ENCODE measurements around the gene PCP2. TPM values are rescaled to one million over a fixed set of nuclear protein-coding genes. Genes with fewer than 3 reads are reported as not detected.

The PCP2 gene
- total and polyA plus RNA-seq, 12 donors = 0.92 to 7.4 (median 2.0) TPM; not detected in 4

DNA sequence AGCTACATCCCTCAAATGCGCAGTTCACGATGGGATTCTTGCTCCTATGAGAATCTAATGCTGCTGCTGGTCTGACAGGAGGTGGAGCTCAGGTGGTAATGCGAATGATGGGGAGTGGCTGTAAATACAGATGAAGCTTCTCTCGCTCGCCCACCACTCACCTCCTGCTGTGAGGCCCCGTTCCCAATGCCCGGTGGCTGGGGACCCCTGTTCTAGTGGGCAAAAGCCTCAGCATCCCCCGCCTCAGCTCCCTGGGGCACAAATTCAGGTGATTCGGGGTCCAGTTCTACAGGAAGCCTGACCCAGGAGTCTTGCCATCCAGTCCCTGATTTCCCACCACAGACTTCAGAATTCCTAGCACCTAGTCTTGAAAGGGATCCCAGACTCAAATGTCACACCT lies 39.0 kb upstream of the PCP2 start:
- DNase-seq = no peak
- Histone ChIP-seq H3K9me3 (replicated peaks in 1 of 3) (no peaks in the 10 kb centered on the region), H3K36me3 (replicated peaks in 1 of 2) (no peaks in the 10 kb centered on the region), H3K4me3 (no peak overlapping the region), H3K27me3 (peaks cover 9% of the 10 kb centered on the region), H3K4me1 (replicated peaks in 1 of 2) (no peaks in the 10 kb centered on the region), H3K27ac (no peak overlapping the region)
- intact Hi-C loops (cut with DNase I) = loop anchor here in 1 of 2 donors (10.0 kb wide), 1 partner anchor 318 kb away; no protein-coding TSS in a partner anchor
- 32 to 67% (median 47%) methylated on average over 8 to 9 of the region's 9 CpGs for WGBS, 4 donors
- TF ChIP-seq POLR2A (IDR thresholded peaks at IDR 0.05) = no peak
- TF ChIP-seq, protein P1, sequence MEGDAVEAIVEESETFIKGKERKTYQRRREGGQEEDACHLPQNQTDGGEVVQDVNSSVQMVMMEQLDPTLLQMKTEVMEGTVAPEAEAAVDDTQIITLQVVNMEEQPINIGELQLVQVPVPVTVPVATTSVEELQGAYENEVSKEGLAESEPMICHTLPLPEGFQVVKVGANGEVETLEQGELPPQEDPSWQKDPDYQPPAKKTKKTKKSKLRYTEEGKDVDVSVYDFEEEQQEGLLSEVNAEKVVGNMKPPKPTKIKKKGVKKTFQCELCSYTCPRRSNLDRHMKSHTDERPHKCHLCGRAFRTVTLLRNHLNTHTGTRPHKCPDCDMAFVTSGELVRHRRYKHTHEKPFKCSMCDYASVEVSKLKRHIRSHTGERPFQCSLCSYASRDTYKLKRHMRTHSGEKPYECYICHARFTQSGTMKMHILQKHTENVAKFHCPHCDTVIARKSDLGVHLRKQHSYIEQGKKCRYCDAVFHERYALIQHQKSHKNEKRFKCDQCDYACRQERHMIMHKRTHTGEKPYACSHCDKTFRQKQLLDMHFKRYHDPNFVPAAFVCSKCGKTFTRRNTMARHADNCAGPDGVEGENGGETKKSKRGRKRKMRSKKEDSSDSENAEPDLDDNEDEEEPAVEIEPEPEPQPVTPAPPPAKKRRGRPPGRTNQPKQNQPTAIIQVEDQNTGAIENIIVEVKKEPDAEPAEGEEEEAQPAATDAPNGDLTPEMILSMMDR (IDR thresholded peaks at IDR 0.05) = no peak

DNA sequence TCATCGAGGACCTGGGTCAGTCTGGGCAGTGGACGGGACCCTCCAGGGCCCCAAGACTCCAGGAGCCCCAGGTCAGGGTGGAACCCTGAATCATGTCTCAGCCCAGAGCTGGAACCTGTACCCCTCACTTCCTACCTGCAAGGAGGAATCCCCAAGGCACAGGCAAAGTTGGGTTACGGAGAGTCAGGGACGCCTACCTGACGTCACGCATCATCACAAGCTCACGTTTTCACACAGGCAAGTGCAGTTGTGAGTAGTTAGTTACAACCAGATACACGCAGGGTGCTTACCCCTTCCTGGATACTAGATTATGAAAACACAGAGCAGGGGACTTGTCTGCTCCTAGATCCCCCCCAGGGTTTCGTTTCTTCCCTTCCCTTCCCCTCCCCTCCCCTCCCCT lies 37.3 kb upstream of the PCP2 start:
- no peak overlapping the region for H3K27ac ChIP-seq
- H3K4me3 ChIP-seq = no peak overlapping the region
- H3K27me3 ChIP-seq = peaks cover 9% of the 10 kb centered on the region
- H3K4me1 ChIP-seq (replicated peaks in 1 of 2) = no peaks in the 10 kb centered on the region
- H3K36me3 ChIP-seq (replicated peaks in 1 of 2) = no peaks in the 10 kb centered on the region
- no peaks in the 10 kb centered on the region for H3K9me3 ChIP-seq (replicated peaks in 1 of 3)
- no peak for TF ChIP-seq POLR2A (IDR thresholded peaks at IDR 0.05)
- TF ChIP-seq, protein P1 (IDR thresholded peaks at IDR 0.05) = no peak
- DNase-seq = no peak
- intact Hi-C loops (cut with DNase I) = loop anchor here in 1 of 2 donors (10.0 kb wide), 1 partner anchor 316 kb away; no protein-coding TSS in a partner anchor
- WGBS, 4 donors = 21 to 29% (median 25%) methylated on average over 4 to 9 of the region's 9 CpGs

DNA sequence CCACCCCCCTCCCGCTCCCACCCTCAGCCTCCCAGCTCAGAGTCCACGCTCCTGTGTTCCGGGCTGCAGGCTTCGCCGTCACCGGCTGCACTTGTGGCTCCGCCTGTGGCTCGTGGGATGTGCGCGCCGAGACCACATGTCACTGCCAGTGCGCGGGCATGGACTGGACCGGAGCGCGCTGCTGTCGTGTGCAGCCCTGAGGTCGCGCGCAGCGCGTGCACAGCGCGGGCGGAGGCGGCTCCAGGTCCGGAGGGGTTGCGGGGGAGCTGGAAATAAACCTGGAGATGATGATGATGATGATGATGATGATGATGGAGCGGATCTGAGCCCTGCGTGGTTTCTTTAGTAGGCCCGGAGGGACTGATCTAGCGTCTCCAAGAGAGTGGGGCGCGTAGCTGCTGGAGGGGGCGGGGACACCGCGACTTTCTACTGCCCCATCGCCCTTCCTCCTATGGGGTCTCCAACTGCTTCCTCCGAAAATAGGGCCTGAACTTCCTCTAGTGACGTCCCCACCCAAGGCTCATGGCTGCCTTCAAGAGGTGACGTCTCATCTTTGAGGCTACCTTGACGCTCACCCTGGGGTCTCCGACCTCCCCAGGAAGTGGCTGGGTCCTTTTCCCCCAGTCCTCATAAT lies 36.7 kb upstream of the PCP2 start:
- 0 to 5% (median 1%) methylated on average over 4 to 43 of the region's 43 CpGs for WGBS, 4 donors

DNA sequence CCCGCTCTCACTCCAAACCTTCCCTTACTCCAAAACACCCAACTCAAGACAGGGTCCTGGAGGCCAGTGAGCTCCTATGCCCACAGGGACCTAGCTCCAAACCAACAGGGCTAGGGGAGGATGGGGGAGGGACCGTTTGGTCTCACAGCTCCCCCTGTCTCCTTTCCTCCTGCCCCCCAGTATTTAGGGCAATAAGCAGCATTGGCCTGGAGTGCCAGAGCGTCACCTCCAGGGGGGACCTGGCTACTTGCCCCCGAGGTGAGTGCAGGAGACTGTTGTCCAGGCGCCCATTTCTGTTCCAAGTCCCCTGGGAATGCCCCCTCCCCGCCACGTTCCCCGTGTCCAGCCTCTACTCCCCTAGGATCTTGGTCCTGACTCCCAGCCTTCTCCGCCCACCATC lies 36.1 kb upstream of the PCP2 start:
- no peak for DNase-seq
- Histone ChIP-seq H3K27me3 (peaks cover 9% of the 10 kb centered on the region), H3K4me3 (no peak overlapping the region), H3K9me3 (replicated peaks in 1 of 3) (no peaks in the 10 kb centered on the region), H3K27ac (no peak overlapping the region), H3K4me1 (replicated peaks in 1 of 2) (no peaks in the 10 kb centered on the region), H3K36me3 (replicated peaks in 1 of 2) (no peaks in the 10 kb centered on the region)
- TF ChIP-seq POLR2A (IDR thresholded peaks at IDR 0.05) = no peak
- TF ChIP-seq, protein P1 (IDR thresholded peaks at IDR 0.05) = no peak
- WGBS, 4 donors = 20 to 37% (median 26%) methylated on average over 8 to 9 of the region's 9 CpGs
- intact Hi-C loops (cut with DNase I) = loop anchor here in 1 of 2 donors (10.0 kb wide), 1 partner anchor 315 kb away; no protein-coding TSS in a partner anchor

More for the DNA sequence above, 36.7 kb upstream of the PCP2 start:
- H3K9me3 ChIP-seq (replicated peaks in 1 of 3) = no peaks in the 10 kb centered on the region
- H3K36me3 ChIP-seq (replicated peaks in 1 of 2) = no peaks in the 10 kb centered on the region
- H3K27me3 ChIP-seq = peaks cover 9% of the 10 kb centered on the region
- no peak overlapping the region for H3K4me3 ChIP-seq
- TF ChIP-seq, protein P1 (IDR thresholded peaks at IDR 0.05) = no peak
- no peak for TF ChIP-seq POLR2A (IDR thresholded peaks at IDR 0.05)
- no peak for DNase-seq
- no peaks in the 10 kb centered on the region for H3K4me1 ChIP-seq (replicated peaks in 1 of 2)
- intact Hi-C loops (cut with DNase I) = loop anchor here in 1 of 2 donors (10.0 kb wide), 1 partner anchor 315 kb away; no protein-coding TSS in a partner anchor
- H3K27ac ChIP-seq = no peak overlapping the region

All from adrenal gland (tissue), 12 donors.